LHCN-M2 (cell line): ENCODE results near the gene NMS. TPM values are rescaled to one million over a fixed set of nuclear protein-coding genes. Genes with fewer than 3 reads are reported as not detected.

Source experiments
- DNase-seq: peaks from one replicate; pipeline ENCODE4 v3.0.0-alpha.2; 2012; ENCODE audit warnings: low read depth
- total RNA-seq: library from RNA; depleted of rRNA; stranded (reverse); fragments of >200 nt; gene quantifications from 2 replicates; pipeline ENCODE4 v1.2.3, GENCODE V29; 2014; rRNA removed

The NMS gene
- total RNA-seq, 1 experiment from 2014 or later, result not detected

DNA sequence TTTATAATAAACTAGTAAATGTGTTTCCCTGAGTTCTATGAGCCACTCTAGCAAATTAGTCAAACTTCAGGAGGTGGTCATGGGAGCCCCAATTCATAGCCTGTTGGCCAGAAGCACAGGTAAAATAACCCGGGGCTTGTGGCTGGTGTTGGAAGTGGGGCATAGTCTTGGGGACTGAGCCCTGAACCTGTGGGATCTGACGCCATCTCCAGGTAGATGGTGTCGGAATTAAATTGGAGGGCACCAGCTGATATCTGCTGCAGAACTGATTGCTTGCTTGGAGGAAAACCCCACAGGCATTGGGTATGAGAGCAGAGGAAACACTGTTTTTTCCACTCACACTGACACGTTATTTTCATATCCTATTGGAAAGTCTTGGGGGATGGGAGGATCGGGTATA is 14.1 kb downstream of the NMS start:
- no peak for DNase-seq

DNA sequence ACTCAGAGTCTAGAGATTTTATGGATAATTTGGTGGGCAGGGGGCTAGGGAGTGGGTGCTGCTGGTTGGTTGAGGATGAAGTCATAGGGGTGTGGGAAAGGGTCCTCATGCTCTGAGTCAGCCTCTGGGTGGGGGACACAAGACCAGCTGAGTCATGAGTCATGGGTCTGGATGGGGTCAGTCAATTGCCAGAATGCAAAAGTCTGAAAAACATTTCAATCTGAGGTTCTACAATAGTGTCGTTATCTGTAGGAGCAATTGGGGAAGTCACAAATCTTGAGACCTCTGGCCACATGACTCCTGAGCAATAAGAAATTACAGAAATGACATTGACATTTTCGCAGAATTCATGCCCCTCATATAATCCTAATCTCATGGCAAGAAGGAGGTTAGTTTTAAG is 15.1 kb downstream of the NMS start:
- no peak for DNase-seq

DNA sequence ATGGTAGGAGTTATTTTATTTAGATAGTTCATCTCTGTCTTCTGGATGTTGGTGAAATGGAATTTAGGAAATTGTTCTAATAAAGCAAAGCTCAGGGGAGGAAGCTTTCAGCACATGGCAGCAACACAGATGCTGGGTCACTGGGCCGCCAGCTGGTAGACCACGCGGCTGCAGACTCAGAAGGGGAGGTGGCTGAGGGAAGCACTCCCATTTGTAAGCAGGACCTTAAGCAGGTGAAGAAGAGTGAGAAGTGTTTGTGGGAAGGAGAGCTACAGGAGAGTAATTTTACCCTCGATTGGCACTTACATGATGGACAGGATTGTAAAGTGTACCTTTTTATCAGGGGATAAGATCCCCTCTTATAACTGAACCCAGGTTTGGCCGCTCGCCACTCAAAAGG is 24.4 kb downstream of the NMS start:
- DNase-seq, result no peak

DNA sequence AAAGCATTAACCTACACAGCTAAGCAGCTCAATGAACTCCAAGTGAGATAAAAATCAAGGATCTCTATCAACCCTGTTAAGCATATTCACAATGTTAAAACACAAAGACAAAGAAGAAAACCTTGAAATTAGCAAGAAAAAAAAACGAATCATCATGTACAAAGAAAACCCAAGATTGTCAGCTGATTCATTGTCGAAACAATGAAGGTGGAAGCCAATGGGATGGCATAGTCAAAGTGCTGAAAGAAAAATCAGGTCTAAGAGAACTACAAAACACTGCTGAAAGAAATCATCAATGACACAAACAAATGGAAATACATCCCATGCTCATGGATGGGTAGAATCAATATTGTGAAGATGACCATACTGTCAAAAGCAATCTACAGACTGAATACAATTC is 32.5 kb downstream of the NMS start:
- DNase-seq, result no peak

DNA sequence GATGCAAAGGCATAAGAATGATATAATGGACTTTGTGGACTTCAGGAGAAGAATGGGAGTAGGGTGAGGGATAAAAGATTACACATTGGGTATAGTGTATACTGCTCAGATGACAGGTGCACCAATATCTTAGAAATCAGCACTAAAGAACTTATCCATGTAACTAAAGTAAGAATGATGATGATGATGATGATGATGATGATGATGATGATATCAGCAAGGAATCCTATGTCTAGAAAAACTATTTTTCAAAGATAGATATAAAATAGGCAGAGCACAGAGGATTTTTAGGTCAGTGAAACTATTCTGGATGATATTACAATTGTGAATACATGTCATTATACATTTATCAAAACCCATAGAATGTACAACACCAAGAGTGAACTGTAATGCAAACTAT is 34.3 kb downstream of the NMS start:
- no peak for DNase-seq

DNA sequence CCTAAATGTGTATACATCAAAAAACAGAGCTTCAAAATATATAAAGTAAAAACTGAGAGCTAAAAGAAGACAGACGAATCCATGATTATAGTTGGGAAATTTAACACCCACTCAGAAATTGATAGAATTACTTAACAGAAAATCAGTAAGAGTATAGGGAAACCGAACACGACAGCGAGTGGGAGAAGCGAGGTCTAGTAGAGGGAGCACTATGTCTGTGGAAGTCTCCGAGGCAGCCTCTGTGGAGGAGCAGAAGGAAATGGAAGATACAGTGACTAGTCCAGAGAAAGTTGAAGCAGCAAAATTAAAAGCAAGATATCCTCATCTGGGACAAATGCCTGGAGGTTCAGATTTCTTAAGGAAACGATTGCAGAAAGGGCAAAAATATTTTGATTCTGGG is 38.8 kb downstream of the NMS start:
- no peak for DNase-seq

DNA sequence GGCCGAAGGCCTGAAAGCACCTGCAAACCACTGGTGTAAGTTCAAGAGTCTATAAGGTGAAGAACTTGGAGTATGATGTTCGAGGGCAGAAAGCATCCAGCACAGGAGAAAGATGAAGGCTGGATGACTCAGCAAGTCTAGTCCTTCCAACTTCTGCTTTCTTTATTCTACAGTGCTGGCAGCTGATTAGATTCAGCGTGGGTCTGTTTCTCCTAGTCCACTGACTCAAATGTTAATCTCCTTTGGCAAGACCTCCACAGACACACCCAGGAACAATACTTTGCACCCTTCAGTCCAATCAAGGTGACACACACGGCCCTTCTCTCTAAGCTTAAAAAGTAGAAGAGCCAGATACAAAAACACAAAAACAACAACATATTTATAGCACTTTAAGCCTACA is 43.4 kb downstream of the NMS start:
- DNase-seq, result no peak

DNA sequence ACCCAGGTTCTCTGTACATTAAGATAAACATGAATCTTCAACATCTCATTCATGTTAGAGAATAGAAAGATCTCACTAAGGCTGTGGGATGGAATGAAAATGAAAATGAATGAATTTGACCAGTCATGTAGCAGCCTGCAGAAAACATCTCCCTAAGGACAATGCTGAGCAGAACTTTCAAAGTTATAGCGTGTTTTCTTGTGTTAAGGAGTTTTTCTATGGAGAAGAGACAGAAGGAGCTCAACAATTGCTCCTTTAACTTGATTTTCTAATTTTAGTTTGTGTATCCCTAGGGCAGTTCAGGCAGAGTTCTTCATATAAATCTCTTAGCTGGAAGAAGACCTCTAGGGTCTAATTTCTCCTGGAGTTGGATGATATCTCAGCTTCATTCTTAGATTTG is 47.3 kb downstream of the NMS start:
- no peak for DNase-seq

DNA sequence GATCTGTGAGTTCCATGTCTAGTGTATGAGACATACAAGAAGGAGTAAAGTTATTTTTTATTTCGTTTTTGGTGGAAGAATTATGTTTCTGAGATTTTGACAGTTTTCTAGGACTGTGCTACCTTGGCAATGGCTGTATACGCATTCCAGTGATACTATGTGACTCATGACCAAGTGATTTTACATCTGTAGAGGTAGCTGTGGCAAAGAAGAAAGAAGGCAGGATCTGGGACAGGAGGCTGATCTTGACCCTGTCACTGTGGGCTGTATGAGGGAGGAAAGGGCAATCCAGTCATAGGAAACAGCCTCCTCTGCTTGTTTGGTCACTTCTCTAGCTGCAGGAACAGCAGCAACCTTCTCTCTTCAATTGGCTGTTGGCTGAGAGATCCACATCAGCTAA is 48.5 kb downstream of the NMS start:
- DNase-seq, result no peak

DNA sequence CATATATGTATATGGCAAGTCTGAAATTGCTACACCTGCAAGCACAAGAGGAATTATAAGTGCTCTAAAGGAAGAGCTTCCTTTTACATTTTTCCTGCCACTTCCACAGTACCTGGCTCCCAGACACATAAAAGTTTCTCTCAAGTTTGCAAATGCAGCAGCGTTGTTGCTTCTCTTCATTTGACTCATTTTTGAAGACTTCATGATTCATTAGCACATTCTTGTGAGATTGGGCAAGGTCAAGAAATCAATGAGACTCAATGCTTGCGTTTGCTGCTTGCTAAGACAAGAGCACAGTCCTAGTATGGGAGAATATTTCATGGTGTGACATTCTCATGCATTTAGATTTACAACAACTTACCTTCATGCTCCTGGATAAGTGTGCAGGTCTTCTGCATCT is 49.9 kb downstream of the NMS start:
- no peak for DNase-seq

DNA sequence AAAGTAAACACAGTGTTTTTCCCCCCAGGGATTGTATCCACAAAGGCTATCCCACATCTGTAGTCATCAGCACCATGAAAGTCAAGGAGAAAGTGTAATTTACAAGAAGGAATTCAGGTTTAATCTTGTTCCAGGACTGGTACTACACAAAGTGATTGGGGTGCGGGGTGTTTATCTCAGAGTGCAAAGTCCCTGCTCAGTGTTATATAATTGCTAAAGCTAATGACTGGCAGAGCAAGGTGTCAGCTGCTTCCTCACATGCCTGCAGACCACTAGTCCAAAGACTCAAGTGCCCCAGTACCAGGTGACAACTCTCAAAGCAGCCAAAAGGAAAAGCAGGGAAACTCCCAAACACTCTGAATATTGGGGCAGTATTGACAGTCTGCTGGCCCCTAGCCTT is 52.1 kb downstream of the NMS start:
- DNase-seq, result no peak

DNA sequence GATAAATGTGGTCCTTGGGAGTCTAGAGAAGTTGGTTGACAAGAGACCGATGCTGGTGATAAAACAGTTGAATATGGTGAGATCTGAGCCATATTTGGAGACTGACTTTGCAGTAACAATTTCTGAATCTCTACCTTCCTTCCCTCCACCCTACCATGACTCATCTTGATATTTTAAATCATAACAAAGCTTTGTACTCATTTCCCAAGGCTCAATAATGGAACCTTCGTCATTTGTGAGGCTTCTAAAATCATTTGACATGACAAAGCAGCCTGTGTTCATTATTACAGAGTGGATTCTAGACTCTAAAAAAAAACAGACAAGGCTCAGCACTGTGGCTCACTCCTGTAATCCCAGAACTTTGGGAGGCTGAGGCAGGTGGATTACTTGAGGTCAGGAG is 54.0 kb downstream of the NMS start:
- DNase-seq, result peak; percentile 11

DNA sequence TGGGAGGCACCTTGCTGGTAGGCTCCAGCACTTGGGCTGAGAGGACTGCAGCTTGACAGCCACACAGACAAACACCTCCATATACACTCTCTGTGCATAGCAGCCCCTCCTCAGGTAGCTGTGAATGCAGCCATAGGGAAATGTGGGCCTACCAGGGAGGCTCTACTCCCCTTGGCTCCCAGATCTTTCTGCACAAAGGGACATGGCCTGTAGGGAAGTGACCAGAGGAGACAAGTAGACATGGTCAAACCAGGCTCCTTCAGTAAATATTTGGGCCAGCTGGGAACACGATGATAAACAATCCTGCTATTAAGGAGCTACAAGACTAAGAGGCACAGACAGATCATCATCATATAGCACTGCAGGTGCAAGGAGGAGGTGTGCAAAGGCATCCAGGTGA is 56.6 kb downstream of the NMS start:
- no peak for DNase-seq

DNA sequence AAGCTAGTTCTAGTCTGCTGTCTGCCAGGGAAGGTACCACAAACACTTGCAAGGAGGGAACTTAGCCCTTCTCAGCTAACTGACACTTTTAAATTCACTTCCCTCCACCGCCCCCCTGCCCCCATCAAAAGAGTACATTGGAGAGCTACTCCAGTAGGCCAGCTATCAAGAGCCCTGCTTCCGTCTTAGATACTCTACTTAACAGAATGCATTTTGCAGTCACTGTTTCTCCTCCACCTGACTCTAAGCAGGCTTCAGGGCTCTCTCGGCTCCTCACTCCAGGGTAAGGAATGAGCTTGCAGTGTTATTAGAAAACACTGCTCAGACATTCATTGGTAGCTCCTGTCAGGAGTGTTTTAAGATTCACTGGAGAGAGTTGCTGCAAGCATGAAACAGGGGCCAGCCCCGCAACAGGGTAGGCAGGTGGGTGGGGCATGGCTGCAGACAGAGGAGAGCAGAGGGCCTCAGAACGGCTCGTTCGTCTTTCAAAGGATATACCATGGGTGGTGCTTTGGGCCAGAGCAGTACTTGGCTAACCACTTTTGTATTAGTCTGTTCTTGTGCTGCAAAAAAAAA is 57.2 kb downstream of the NMS start:
- no peak for DNase-seq

DNA sequence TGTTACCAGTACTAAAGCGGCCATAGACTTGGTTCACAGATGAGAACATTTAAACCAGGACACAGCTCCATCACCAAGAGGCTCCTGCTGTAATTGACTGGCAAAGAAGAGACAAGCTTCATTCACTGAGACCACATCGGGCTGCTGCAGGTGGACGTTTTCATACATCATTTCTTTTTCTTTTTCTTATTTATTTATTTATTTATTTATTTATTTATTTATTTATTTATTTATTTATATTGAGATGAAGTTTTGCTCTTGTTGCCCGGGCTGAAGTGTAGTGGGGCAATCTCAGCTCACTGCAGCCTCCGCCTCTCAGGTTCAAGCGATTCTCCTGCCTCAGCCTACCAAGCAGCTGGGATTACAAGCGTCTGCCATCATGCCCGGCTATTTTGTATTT is 58.9 kb downstream of the NMS start:
- no peak for DNase-seq

DNA sequence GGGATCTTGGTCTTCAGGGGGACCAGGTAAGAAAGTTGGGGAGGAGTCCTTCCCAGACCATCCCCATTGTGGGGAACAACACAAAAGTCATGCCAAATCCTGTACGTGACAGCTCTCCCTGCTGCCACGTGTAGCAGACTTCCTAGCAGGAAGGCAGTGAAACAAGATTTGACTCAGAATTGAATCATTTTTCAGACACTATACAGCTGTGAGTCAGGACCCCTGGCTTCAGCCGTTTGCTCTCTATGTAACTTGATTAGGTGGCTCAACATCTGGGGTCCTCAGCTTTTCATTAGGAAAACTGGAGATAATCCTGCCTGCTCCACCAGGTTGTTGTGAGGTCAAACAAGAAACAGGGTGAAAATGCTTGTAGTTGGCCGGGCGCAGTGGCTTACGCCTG is 59.6 kb downstream of the NMS start:
- DNase-seq, result no peak

Other genes starting within 250 kb of the NMS start
- not detected in 2 replicates for gene LONRF2, start 148.0 kb upstream of the NMS start, total RNA-seq
- 12.4 and 17.1 TPM in 2 replicates for gene CHST10, start 52.8 kb upstream of the NMS start, total RNA-seq
- 16.3 and 23.8 TPM in 2 replicates for gene PDCL3, start 92.5 kb downstream of the NMS start, total RNA-seq